NCI-H510A treated with DMSO at 0.1 percent for 48 hours (cell line): Measurements from ENCODE around the gene BST2.
A peak's percentile ranks its signal among the peaks of the same experiment; 100 is the strongest.

Source experiments
- DNase-seq: peaks from one replicate; lab custom pipeline; 2025; lab: John Stamatoyannopoulos, UW

Gene BST2, protein sequence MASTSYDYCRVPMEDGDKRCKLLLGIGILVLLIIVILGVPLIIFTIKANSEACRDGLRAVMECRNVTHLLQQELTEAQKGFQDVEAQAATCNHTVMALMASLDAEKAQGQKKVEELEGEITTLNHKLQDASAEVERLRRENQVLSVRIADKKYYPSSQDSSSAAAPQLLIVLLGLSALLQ

DNA sequence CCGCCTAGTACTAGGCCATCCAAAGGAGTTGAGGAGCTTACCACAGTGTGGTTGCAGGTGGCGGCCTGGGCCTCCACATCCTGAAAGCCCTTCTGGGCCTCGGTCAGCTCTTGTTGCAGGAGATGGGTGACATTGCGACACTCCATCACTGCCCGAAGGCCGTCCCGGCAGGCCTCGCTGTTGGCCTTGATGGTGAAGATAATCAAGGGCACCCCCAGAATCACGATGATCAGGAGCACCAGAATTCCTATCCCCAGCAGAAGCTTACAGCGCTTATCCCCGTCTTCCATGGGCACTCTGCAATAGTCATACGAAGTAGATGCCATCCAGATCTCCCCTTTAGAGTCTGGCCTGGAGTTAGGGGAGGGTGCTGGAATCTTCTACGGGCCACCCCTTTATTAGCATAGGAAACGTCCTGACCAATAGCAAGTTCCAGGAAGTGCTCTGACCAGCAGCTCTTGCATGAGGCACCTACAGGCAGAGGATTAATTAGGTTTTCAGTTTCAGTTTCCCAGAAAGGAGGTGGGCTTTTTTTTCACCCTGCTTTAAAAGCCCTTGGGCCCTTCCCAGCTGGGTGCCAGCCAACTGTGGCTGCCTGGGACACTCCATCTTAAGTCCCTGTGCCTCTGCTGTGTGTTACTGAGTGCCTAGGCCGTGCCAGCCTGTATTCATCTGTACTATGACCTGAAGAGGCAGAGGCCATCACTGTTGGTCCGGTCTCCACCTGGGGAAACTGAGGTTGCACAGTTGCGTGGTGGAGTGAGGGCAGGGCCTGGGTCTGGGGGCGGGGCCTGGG, at the start of gene BST2:
TSS of gene BST2 (minus strand) at position 381 of the 796 bp plus-strand sequence. CDS start at position 326, 55 bp downstream.
- no peak for DNase-seq

DNA sequence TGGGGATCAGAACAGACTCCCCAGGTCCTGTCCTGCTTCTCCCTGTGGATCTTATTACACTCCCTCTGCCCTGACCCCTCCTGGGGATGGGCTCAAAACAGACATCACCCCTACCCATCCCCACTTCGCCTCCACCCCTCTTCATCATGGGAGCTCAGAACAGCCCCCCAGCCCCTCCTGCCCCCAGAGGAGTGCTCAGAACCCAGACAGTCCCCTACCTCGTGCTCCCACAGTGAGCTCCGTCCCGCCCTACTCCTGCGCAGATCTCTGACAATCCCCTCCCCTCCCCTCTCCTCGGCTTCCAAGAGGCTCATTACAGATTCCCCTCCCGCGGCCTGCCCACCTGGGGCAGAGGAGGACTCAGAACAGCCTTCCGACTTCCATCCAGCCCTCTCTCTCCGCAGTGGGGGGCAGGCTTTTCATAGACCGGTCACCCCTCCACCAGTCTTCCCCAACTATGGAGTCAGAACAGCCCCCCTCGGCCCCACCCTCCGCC, 49.2 kb upstream of the BST2 start:
- no peak for DNase-seq

DNA sequence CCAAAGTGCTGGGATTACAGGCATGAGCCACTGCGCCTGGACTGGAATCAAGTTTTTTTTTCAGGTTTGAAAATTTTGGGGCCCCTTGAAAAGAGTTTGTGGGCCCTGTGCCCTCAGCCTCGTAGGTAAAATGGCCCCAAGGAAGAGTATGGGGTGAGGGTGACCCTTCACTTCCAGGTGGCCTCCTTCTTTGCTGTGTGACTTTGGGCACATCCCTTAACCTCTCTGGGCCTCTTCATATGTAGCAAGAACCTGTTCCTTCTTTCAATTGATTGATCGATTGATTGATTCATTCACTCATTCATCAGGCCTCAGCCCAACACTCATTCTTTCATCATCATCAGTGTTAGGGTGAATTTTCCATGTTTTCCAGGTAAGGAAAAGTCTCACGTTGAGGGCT, 46.4 kb upstream of the BST2 start:
- DNase-seq = no peak

DNA sequence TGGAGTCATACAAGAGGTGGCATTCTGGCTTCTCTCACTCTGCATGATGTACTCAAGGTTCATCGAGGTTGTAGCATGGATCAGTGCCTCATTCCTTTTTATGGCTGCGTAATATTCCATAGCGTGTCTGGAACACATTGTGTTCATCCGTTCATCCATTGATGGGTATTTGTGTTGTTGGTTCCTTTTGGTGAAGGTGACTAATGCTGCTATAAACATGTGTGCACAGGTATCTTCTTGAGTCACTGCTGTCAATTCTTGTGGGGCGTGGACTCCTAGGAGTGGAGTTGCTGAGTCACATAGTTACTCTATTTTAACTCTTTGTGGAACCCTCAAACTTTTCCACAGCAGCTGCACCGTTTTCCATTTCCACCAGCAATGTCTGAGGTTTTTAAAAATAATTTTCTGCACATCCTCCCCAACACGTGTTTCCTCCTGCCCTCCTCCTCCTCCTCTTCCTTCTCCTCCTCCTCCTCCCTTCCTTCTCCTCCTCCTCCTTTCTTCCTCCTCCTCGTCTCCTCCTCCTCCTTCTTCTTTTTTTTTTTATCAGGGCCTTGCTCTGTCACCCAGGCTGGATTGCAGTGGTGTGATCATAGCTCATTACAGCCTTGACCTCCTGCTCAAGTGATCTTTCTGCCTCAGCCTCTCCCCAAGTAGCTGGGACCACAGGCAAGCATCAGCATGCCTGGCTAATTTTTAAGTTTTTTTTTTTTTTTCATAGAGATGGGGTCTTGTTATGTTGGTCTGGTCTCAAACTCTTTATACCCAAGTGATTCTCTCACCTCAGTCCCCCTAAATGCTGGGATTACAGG, 45.0 kb upstream of the BST2 start:
- DNase-seq = no peak

DNA sequence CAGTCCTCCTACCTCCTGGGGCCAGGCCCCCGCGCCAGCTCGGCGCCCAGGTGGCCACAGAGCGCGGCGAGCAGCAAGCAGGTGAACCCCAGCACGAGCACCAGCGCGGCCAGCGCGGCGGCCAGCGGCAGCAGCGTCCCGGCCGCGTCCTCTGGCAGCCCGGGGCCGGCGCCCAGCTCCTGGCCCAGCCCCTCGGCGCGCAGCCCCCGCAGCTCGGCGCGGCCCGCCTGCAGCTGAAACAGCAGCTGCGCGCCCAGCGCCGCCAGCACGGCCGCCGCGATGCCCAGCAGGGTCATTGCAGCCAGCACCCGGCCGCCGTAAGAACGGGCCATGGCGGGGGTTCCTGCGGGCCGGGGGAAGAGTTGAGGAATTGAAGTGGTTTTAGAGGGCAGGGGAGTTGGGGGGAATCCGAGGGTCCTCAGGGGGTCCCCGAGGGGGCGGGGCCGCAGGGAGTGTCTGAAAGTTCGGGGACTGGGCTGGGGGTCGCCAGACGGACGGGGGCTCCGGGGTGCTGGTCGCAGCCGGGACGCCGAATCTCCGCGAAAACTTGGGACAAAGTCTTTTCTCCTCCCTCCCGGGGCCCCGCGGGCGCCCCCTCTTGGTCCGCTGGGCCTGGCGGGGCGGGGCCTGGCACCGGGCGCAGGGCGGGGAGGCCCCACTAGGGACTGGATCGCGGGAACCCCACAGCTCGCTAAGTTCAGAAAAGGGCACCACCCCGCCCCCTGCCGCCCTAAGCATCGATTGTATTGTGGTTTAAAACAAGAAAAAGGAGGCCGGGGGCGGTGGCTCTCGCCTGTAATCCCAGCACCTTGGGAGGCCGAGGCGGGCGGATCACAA, 42.9 kb upstream of the BST2 start, which contains the start of gene TMEM221:
TSS of gene TMEM221 (minus strand) at position 538 of the 837 bp plus-strand sequence. CDS start at position 332, 206 bp downstream.
- DNase-seq = no peak

DNA sequence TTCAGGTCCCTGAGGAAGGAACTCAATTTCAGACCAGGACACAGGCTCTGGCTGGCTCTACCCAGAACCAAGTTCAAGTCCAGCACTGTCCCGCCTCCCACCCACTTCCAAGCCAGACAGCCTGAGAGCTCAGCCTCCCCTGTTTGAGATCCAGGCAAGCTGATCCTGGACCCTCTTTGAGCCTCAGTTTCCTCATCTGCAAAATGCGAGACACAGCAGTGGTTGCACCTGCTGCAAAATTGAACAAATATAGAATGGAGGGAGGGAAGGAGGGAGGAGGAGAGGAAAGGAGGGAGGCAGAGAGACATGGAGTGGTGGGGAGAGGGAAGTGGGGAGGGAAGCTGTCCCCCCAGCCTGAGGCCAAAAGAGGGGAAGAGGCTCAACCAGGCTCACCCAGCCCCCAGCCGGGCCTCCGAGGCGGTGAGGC, 42.3 kb upstream of the BST2 start:
- no peak for DNase-seq

DNA sequence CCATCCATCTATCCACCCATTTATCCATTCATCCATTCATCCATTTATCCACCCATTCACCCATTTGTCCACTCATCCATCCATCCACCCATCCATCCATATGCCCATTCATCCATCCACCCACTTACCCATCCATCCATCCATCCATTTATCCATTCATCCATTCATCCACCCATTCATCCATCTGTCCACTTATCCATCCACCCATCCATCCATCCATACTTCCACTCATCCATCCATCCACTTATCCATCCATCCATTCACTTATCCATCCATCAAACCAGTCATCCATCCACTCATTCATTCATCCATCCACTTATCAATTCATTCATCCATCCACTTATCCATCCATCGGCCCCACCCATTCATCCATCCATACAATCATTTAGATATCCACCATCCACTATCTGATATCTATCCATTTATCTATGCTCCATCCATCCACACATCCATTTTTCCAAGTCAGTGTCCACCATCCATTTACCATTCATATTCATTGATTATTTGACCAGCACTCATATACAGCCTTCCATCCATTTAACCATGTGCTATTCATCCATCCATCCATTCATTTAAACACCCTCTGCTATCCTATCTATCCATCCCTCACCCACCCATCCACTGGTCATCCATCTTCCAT, 40.2 kb upstream of the BST2 start:
- no peak for DNase-seq

DNA sequence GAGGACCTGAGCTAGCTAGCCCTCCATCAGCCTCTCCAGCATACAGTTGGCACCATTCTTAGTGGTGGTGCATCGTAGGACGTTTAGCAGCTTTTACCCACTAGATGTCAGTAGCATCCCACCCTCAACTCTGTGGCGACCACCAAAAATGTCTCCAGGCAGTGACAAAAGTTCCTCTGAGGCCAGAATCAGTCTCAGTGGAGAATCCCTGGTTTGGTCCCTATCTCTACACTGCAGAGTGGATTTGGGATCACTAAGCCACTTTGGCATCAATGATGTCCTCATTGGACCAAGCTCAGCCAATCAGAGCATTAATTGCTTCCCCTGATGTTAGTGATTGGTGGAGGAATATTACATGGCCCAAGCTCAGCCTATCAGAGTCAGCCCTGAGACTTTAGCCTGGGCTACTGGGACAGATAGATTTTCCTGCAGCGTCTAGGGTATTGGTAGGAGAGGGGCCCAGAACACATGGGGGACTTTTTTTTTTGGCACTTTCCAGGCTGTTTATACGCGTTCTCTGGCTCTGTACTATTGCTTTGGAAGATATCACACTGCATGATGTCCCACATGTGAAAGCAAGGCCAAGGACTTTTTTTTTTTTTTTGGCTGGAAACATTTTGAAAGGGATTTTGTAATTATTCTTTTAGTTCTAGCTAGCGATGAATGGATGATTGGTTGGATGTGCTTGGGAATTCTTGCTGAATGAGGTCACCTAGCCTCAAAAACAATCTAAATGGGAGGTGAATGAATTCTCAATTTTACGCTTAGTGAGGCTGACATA, 36.0 kb upstream of the BST2 start:
- DNase-seq = no peak

DNA sequence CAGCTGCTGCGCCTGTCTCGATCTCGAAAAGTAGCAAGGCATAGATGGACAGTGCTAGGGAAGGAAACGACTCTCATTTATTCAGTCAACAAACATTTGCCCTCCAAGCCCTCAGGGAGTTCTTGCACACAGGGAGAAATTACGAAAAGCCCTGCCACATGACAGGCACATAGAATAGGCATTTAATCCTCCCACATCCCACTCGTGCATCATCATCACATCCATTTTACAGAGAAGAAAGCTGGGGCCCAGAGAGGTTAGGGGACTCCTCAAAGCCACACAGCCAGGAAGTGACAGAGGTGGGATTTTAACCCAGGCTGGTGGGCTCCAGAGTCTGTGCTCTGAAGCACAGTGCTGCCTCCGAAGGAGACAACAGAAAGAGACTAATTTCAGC, 31.4 kb upstream of the BST2 start:
- no peak for DNase-seq

DNA sequence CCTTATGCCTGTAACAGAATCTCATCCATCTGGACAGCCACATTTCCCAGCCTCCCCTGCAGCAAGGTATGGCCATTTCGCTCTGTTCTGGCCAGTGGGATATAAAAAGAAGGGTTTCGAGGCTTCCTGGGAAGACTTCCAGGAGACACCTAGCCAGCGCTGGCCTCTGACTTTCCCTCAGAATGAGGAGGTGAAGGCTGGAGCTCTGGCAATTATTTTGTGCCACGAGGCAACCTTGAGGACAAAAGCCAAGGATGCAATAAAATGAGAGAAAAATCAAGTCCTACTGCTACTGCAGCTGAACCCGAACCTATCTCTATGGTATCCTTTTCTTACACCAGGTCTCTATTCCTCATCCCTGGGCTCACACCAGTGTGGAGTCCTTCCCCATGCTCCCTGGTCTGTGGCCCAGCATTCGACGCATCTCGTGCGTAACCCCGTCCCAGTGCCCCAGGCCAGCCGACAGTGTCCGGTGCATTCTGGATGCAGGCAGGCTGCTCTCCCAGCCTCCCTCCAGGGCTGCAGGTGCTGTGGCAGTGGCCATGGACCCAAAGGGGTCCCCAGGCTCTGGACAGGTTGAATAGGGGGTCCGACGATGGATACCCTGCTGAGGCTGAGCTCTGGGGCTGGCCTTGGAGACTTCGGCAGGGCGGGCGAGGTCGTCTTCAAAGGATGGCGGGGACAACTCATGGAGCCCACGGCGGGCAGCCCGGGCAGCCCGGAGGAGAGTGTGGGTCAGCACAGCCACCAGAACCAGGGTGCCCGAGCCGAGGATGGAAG, 30.9 kb upstream of the BST2 start:
- no peak for DNase-seq

DNA sequence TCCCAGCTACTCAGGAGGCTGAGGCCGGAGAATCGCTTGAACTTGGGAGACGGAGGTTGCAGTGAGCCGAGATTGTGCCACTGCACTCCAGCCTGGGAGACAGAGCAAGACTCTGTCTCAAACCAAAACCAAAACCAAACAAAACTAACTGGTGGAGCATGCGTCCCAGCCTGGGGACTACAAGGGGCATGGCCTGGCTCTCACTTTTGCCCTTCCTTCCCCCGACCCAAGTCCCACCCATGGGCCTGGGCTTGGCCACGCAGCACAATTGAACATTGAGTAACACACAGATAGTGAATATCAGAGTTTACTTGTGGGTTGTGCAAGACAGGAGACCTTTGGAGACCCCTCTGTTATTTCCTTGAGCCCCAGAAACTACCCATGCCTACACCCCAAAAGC, 29.8 kb upstream of the BST2 start:
- no peak for DNase-seq

DNA sequence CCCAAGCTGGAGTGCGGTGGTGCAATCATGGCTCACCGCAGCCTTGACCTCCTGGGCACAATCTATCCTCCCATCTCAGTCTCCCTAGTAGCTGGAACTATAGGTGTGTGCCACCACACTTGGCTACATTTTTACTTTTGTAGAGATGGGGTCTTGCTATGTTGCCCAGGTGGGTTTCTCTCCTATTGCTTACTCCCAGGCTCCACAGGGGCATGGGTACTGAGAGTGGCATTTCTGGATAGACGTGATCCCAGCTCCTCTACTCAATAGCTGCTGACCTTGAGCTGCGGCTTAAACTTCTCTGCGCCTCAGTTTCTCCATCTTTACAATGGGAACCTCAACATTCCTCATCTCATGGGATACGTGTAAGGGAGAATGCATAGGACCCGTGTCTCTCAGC, 26.0 kb upstream of the BST2 start:
- DNase-seq = no peak

DNA sequence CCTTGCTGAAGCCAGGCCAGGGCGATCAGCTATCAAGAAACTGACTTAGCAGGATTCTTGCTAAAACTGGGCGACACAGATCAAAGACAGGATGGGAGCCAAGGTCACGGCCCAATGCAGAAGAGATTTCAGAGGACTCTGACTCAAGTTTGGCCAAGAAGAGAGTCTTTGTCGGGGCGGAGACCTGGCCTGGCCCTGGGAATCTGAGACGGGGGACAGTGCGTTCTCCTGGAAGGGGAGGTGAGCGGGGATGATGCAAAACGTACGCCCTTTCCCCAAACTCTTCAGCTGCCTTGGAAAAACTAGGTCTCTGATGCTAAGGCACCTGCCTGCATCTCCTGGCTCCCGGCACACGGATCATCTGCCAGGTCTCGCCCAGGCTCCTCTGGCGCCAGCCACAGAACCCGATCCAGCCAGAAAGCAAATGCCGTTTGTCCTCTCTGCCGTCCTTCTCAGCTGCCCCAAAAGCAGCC, 24.2 kb upstream of the BST2 start:
- no peak for DNase-seq

DNA sequence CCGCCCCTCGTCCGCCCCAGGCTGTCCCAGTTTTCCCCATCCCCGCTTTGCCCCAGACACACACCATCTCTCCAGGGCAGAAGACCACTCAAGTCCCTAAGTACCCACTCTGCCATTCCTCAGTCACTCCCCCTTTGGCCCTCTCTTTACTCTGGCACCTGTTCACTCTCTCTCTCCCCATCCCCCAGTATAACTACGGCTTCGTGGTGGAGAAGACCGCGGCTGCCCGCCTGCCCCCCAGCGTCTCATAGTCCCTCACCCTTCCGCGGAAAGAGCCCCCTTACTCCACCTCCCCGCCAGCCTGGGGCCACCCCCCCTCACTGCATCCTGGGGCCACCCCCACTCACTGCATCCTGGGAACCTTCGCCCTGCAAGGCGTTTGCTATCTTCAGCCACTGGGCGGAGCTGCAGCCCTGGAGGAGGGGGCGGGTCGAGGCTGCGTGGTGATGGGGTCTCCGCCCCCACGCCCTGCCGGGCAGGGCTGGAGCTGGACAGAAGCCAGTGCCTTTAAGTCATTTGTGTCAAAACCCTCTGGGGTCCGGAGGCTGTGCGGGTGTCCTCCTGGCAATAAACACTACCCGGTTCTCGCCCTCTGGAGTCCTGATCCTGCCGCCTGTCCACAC, 19.4 kb upstream of the BST2 start:
- peak; percentile 38 for DNase-seq

DNA sequence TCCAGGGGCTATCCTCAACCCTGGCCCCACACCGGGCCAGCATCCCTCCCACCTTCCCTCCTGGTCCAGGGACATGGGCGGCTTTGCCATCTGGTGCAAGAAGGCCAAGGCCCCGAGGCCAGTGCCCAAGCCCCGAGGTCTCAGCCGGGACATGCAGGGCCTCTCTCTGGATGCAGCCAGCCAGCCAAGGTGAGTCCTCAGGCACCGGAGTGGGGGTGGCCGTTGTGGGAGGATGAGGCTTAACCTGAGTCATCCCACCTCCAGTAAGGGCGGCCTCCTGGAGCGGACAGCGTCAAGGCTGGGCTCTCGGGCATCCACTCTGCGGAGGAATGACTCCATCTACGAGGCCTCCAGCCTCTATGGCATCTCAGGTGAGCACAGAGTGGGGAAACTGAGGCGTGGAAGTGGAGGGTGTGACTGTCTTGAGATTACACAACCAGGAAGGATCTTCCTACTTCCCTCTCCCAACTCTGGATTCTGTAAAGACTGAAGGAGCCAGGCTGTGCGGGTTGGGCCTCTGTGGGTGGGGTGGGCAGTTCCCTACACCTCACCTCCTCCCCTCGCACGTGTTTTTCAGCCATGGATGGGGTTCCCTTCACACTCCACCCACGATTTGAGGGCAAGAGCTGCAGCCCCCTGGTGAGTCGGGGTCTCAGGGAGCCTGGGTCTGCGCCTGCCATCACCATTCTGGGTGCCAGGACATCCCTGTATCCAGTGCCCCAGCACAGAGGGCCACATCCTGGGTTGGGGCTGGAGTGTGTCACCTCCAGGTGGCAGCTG, 18.2 kb upstream of the BST2 start:
- no peak for DNase-seq

DNA sequence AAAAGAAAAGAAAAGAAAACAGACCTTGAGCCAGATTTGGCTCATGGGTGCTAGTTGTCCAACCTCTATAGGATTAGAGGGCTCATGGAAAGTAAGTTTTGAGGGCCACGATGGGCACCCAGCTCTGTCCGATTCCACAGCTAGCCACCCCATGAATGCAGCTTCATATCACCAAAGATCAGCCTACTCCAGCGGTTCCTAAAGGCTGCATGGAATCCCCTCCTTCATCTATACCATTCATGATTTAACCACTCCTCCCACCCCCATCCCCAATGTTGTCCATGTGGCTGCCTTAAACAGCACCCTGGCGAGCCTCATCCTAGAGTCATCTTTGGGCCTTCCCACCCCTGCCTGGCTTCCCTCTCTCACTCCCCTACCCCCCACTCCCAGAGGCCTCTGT, 16.5 kb upstream of the BST2 start:
- DNase-seq = no peak

DNA sequence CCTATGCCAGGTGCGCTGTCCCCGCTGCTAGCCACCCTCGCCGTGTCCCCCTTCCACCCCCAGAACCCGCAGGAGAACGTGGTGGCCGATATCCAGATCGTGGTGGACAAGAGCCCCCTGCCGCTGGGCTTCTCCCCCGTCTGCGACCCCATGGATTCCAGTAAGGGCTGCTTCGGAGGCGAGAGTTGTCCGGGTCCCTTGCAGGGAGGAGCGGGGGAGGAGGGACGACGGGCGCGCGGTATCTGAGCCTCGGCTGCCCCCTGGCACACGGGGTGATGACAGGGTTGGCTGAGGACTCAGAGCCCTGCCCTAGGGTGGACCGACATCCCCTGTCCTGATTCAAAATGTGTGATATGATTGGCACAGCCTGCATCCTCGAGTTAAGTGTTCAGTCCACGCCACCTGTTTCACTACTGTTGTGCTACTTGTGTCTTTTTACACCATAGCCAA, 15.1 kb upstream of the BST2 start:
- DNase-seq = peak; percentile 21
